Spinal cord (tissue), 10 donors: ENCODE results near the gene PADI3. TPM values are rescaled to one million over a fixed set of nuclear protein-coding genes. Genes with fewer than 3 reads are reported as not detected.
A peak's percentile ranks its signal among the peaks of the same experiment; 100 is the strongest.

Experiments used
- DNase-seq, 6 donors: peaks; one replicate each; pipeline versions ENCODE4 v3.0.0 to v3.0.0-alpha.2; 2013 to 2015; ENCODE audit warnings: low spot score in 6 of 6, low read depth in 4 of 6
- H3K27ac ChIP-seq: one replicate; pipeline ENCODE4 v1.5.1; 2013; ENCODE audit warnings: low read depth, low read length, control low read depth
- H3K27me3 ChIP-seq: one replicate; pipeline ENCODE4 v1.6.1; 2013; ENCODE audit warnings: low read length; ENCODE audit not compliant: control insufficient read depth, insufficient read depth
- H3K36me3 ChIP-seq: one replicate; pipeline ENCODE4 v1.6.1; 2013; ENCODE audit warnings: low read length; ENCODE audit not compliant: control insufficient read depth, insufficient read depth
- H3K4me1 ChIP-seq: one replicate; pipeline ENCODE4 v1.6.1; 2013; ENCODE audit warnings: low read length; ENCODE audit not compliant: control insufficient read depth, insufficient read depth
- H3K4me3 ChIP-seq: one replicate; pipeline ENCODE4 v1.5.1; 2013; ENCODE audit warnings: low read depth, low read length, control low read depth
- H3K9me3 ChIP-seq: one replicate; pipeline ENCODE4 v1.6.1; 2013; ENCODE audit warnings: low read length; ENCODE audit not compliant: control insufficient read depth, insufficient read depth
- WGBS: methylation state at CpG from one replicate; pipeline ENCODE4 v1.1.5; 2013; ENCODE audit warnings: missing lambda C conversion rate; ENCODE audit not compliant: insufficient coverage; 5-methylcytosine and 5-hydroxymethylcytosine counted together
- polyA plus RNA-seq, 2 donors: library from polyadenylated mRNA; unstranded; fragments of 120-200 nt; gene quantifications; one replicate each; pipeline ENCODE4 v1.2.1, GENCODE V29; 2013; ENCODE audit not compliant: insufficient read length in 2 of 2
- total RNA-seq, 2 donors: library from RNA; depleted of rRNA in 1 of 2; stranded (reverse); fragments of 120-200 nt in 1 of 2; fragments of >200 nt in 1 of 2; gene quantifications; one replicate each; pipeline versions ENCODE4 v1.2.3 to v1.2.4, GENCODE V29; 2013 to 2014
- donor health status: healthy.

Gene PADI3
- total and polyA plus RNA-seq, 4 donors = not detected

DNA sequence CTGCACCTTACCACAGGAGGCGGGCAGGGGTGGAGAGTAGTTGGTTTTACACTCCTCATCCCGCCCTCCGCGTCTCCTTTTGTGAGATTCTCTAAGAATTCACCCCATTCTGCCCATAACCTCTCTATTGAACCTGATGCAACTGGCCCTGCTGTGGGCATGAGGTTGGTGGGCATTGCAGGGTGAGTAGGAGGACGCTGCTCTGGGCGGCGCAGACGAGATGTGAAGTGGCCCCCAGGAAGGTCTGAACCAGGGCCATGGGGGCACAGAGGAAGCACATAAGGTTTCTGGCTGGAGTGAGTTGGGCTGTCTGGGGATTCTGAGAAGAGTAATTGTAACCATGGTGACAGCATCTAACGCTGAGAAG, 35.1 kb upstream of the PADI3 start:
- Histone ChIP-seq H3K4me1 (peaks cover 16% of the 10 kb centered on the region), H3K36me3 (no peaks in the 10 kb centered on the region), H3K27me3 (no peaks in the 10 kb centered on the region), H3K9me3 (no peaks in the 10 kb centered on the region), H3K4me3 (no peak overlapping the region), H3K27ac (no peak overlapping the region)
- DNase-seq = peak in 1 of 6 donors; percentile 24
- 93% methylated on average over 4 of the region's 9 CpGs for WGBS

DNA sequence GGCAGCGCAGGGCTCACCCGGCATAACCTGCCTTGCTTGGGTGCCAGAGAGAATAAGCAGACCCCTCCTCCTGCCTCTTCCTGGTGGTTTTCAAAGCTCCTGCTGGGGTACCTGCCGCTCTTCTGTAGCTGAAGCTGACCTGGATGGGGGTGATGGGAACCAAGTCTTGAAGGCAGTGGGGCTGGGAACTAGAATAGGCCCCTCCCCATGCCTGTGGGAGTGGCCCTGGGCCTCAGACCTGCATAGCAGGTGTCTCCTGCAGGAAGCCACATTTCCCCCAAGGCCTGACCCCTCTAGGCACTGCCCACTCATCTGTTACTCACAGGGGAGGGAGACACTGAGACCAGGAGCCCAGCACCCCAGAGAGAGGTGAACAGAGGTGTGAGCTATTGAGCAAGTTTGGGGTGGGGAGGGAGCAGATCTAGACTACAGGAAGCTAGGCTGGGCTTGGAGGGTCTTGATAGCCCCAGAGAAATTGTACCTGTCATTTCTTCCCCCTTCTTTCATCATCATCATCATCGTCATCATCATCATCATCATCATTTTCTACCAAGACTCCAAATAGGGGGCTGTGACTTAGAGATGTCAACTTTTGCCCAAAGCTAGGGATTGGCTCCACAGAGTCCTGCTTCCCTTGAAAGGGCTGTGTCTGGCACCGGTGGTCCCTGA, 33.9 kb upstream of the PADI3 start:
- Histone ChIP-seq H3K27ac (no peak overlapping the region), H3K4me1 (peaks cover 16% of the 10 kb centered on the region), H3K9me3 (no peaks in the 10 kb centered on the region), H3K36me3 (no peaks in the 10 kb centered on the region), H3K27me3 (no peaks in the 10 kb centered on the region), H3K4me3 (no peak overlapping the region)
- DNase-seq = no peak
- 62% methylated on average over 2 of the region's 5 CpGs for WGBS

DNA sequence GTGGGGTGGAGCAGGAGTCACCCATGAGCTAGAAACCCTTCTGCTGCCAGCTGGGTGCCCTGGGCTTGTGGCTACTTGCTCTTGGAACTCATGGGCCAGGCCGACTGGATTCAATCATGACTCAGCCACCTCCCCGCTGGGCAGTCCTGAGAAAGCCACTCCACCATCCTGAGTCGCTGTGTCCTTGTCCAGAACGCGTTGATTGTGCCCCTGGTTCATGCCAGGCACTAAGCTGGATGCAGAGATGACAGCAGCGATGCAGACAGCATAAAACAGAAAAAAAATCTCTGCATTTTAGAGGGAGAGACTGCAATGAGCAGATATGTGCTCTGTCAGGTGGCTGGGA, 33.4 kb upstream of the PADI3 start:
- no peak for DNase-seq
- Histone ChIP-seq H3K27me3 (no peaks in the 10 kb centered on the region), H3K4me1 (peaks cover 16% of the 10 kb centered on the region), H3K36me3 (no peaks in the 10 kb centered on the region), H3K27ac (no peak overlapping the region), H3K9me3 (no peaks in the 10 kb centered on the region), H3K4me3 (no peak overlapping the region)
- 90% methylated on average over 6 of the region's 6 CpGs for WGBS

GRCh38 chr1:17216078-17216477, 32.8 kb upstream of the PADI3 start:
- no peaks in the 10 kb centered on the region for H3K27me3 ChIP-seq
- 63% methylated on average over 5 of the region's 5 CpGs for WGBS
- no peaks in the 10 kb centered on the region for H3K36me3 ChIP-seq
- H3K4me1 ChIP-seq = peaks cover 16% of the 10 kb centered on the region
- H3K4me3 ChIP-seq = no peak overlapping the region
- H3K27ac ChIP-seq = no peak overlapping the region
- H3K9me3 ChIP-seq = no peaks in the 10 kb centered on the region
- DNase-seq = no peak

DNA sequence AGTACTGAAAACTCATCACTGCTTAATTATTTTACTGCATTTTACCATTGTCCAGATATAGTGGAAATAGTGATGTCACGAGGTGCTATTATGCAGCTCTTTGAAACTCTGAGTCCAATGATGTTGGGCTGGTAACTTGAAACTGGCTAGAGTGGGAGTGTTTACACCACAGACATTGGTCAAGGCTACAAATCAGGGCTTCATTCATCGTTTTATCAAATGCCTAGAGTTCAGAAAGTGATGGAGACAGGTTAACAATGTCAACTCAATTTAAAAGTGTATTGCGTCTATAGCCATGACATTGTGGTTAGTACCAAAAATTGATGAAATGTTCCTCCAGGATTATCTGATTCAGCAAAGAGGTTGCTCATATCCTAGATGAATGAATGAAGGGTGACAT, 31.3 kb upstream of the PADI3 start:
- Histone ChIP-seq H3K27ac (no peak overlapping the region), H3K4me3 (no peak overlapping the region), H3K9me3 (no peaks in the 10 kb centered on the region), H3K27me3 (no peaks in the 10 kb centered on the region), H3K36me3 (no peaks in the 10 kb centered on the region), H3K4me1 (peaks cover 12% of the 10 kb centered on the region)
- DNase-seq = no peak
- WGBS = 100% methylated on average over 1 of the region's 3 CpGs

DNA sequence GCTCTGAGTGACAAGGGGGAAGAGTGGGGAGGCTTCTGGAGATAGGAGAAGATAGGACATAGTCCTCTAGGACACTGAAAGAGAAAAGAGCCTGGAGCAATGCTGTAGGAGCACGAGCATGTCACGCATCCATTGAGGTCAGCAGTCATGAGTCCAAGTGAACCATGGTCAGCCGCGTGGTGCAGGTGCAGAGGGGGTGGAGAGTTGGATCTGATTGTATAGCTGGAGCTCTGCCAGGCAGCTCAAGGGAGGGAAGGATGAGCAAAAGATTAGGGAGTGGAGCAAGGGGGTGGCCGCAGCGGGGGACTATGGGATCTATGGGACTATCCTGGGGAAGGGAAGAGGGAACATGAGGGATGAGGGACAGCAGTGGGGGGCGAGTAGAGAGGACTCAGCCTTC, 30.0 kb upstream of the PADI3 start:
- no peaks in the 10 kb centered on the region for H3K27me3 ChIP-seq
- no peak overlapping the region for H3K4me3 ChIP-seq
- WGBS = 62% methylated on average over 7 of the region's 7 CpGs
- no peaks in the 10 kb centered on the region for H3K4me1 ChIP-seq
- no peak for DNase-seq
- H3K9me3 ChIP-seq = no peaks in the 10 kb centered on the region
- no peak overlapping the region for H3K27ac ChIP-seq
- H3K36me3 ChIP-seq = no peaks in the 10 kb centered on the region

- Histone ChIP-seq H3K4me3 (no peak overlapping the region), H3K27ac (no peak overlapping the region), H3K4me1 (no peaks in the 10 kb centered on the region), H3K27me3 (no peaks in the 10 kb centered on the region), H3K36me3 (no peaks in the 10 kb centered on the region), H3K9me3 (no peaks in the 10 kb centered on the region)
- DNase-seq = no peak
- 94% methylated on average over 1 of the region's 3 CpGs for WGBS
These were observed 28.6 kb upstream of the PADI3 start for GRCh38 chr1:17220287-17220686.

- DNase-seq = no peak
- Histone ChIP-seq H3K4me3 (no peak overlapping the region), H3K27ac (no peak overlapping the region), H3K36me3 (no peaks in the 10 kb centered on the region), H3K4me1 (no peaks in the 10 kb centered on the region), H3K27me3 (no peaks in the 10 kb centered on the region), H3K9me3 (no peaks in the 10 kb centered on the region)
- WGBS = 84% methylated on average over 11 of the region's 14 CpGs
These were observed 26.3 kb upstream of the PADI3 start for GRCh38 chr1:17222557-17222956.

DNA sequence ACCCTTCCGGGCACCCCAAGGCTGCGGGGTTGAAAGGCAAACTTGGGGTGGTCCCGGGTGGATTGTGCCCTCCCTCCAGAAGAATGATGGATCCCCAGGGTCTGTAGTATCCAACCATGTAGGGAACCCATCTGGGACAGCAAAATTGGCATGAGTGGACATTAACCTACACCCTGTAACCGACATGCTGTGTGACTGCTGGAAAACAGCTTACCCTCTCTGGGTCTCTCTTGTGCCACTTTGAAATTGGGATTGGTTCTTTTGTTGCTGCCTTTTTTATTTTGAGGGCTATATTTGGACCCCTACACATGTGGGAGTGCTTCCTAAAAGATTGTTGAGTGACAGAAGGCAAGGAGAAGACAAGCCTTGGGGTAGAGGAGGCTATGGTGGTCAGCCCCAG, 24.5 kb upstream of the PADI3 start:
- H3K4me1 ChIP-seq = no peaks in the 10 kb centered on the region
- no peaks in the 10 kb centered on the region for H3K36me3 ChIP-seq
- H3K4me3 ChIP-seq = no peak overlapping the region
- H3K9me3 ChIP-seq = no peaks in the 10 kb centered on the region
- no peaks in the 10 kb centered on the region for H3K27me3 ChIP-seq
- DNase-seq = no peak
- WGBS = 95% methylated on average over 3 of the region's 4 CpGs
- H3K27ac ChIP-seq = no peak overlapping the region

- no peaks in the 10 kb centered on the region for H3K9me3 ChIP-seq
- WGBS = 82% methylated on average over 5 of the region's 6 CpGs
- H3K36me3 ChIP-seq = no peaks in the 10 kb centered on the region
- no peak overlapping the region for H3K4me3 ChIP-seq
- DNase-seq = no peak
- no peak overlapping the region for H3K27ac ChIP-seq
- H3K4me1 ChIP-seq = no peaks in the 10 kb centered on the region
- H3K27me3 ChIP-seq = no peaks in the 10 kb centered on the region
These were observed 23.8 kb upstream of the PADI3 start for GRCh38 chr1:17225140-17225539.
